H1 (cell line): ENCODE measurements around the gene GLI1. TPM values are rescaled to one million over a fixed set of nuclear protein-coding genes. Genes with fewer than 3 reads are reported as not detected.

Experiments used
- CTCF ChIA-PET: fragments of 300-600 bp; sonication (Branson Sonifier 250); formaldehyde crosslinking; loops from one replicate; lab custom pipeline; 2021; ENCODE audit not compliant: partially characterized antibody; lab: Charles Lee
- POLR2A ChIA-PET: fragments of 300-600 bp; sonication (Branson Sonifier 250); formaldehyde crosslinking; loops from one replicate; lab custom pipeline; 2021; ENCODE audit warnings: inconsistent platforms; ENCODE audit not compliant: partially characterized antibody; lab: Charles Lee
- DNase-seq, 2 experiments: peaks; one replicate each; pipeline versions ENCODE4 v3.0.0 to v3.0.0-alpha.2; 2010 to 2022; ENCODE audit warnings: low spot score in 2 of 2, low read depth in 1 of 2, mixed read lengths in 1 of 2
- FAIRE-seq: peaks from 2 replicates; lab custom pipeline; 2011; peaks lifted over from hg19 to GRCh38; lab: Jason Lieb, UNC
- H2AFZ ChIP-seq: 2 replicates; pipeline ENCODE4 v1.8.1; 2012; ENCODE audit warnings: low read length, inconsistent platforms
- H2AK5ac ChIP-seq: 2 replicates; pipeline ENCODE4 v1.6.1; 2013; ENCODE audit warnings: low read depth, low read length
- H2BK120ac ChIP-seq: replicated peaks from 2 replicates; pipeline ENCODE3; 2013; ENCODE audit warnings: low read depth, low read length, inconsistent platforms
- H2BK12ac ChIP-seq: 2 replicates; pipeline ENCODE4 v1.6.1; 2013; ENCODE audit warnings: low read depth, low read length
- H2BK15ac ChIP-seq: 2 replicates; pipeline ENCODE4 v1.6.1; 2013; ENCODE audit warnings: low read length
- H2BK20ac ChIP-seq: 2 replicates; pipeline ENCODE4 v1.6.1; 2013; ENCODE audit warnings: low read length
- H2BK5ac ChIP-seq: 2 replicates; pipeline ENCODE4 v1.6.1; 2013; ENCODE audit warnings: low read depth, low read length
- H3K14ac ChIP-seq: 2 replicates; pipeline ENCODE4 v1.6.1; 2013; ENCODE audit warnings: inconsistent platforms; ENCODE audit not compliant: insufficient read length
- H3K18ac ChIP-seq: 2 replicates; pipeline ENCODE4 v1.6.1; 2013; ENCODE audit warnings: low read length; ENCODE audit errors: extremely low read depth
- H3K23ac ChIP-seq: 2 replicates; pipeline ENCODE4 v1.6.1; 2013; ENCODE audit warnings: inconsistent platforms; ENCODE audit not compliant: insufficient read length
- H3K23me2 ChIP-seq: 2 replicates; pipeline ENCODE4 v1.6.1; 2013; ENCODE audit warnings: low read depth, low read length
- H3K27ac ChIP-seq: 2 replicates; pipeline ENCODE4 v1.6.1; 2011; ENCODE audit warnings: low read depth, low read length, inconsistent platforms
- H3K27me3 ChIP-seq, 4 experiments: replicated peaks in 1 of 4; 1 replicate in 1 of 4; 2 replicates in 3 of 4; pipeline versions ENCODE4 v1.6.1 to v1.8.1; 2011 to 2013; ENCODE audit warnings: low read length in 3 of 4, mild to moderate bottlenecking in 3 of 4, inconsistent platforms in 2 of 4, mixed read lengths in 2 of 4, moderate library complexity in 1 of 4; ENCODE audit not compliant: control insufficient read depth in 3 of 4, insufficient read depth in 3 of 4; ENCODE audit errors: extremely low read depth in 1 of 4
- H3K36me3 ChIP-seq, 4 experiments: 2 replicates each; pipeline versions ENCODE4 v1.6.1 to v1.8.1; 2011 to 2013; ENCODE audit warnings: mild to moderate bottlenecking in 4 of 4, low read length in 3 of 4, moderate library complexity in 2 of 4, control low read depth in 1 of 4, inconsistent platforms in 1 of 4; ENCODE audit not compliant: insufficient read depth in 4 of 4, control insufficient read depth in 2 of 4
- H3K4ac ChIP-seq: replicated peaks from 2 replicates; pipeline ENCODE3; 2013; ENCODE audit warnings: low read length, low read depth, mixed read lengths, inconsistent platforms; ENCODE audit not compliant: insufficient read length
- H3K4me1 ChIP-seq, 4 experiments: replicated peaks in 1 of 4; 1 replicate in 1 of 4; 2 replicates in 3 of 4; pipeline versions ENCODE4 v1.6.1 to v1.8.1; 2011 to 2013; ENCODE audit warnings: low read length in 3 of 4, inconsistent platforms in 2 of 4, mixed read lengths in 1 of 4; ENCODE audit not compliant: insufficient read depth in 4 of 4, control insufficient read depth in 3 of 4
- H3K4me2 ChIP-seq, 2 experiments: 2 replicates each; pipeline versions ENCODE4 v1.6.1 to v1.8.1; 2011 to 2013; ENCODE audit warnings: low read depth in 2 of 2, low read length in 2 of 2, control low read depth in 1 of 2, inconsistent platforms in 1 of 2, mild to moderate bottlenecking in 1 of 2; ENCODE audit not compliant: insufficient read depth in 1 of 2
- H3K4me3 ChIP-seq, 4 experiments: fragments of 200-600, 300-600 bp in 1 of 4; sonication (generic), shearing (Covaris generic), sonication (Bioruptor Twin) in 1 of 4; 2 replicates each; pipeline versions ENCODE4 v1.5.1 to v1.8.1; 2011 to 2016; ENCODE audit warnings: low read length in 4 of 4, low read depth in 3 of 4, control low read depth in 2 of 4, inconsistent platforms in 2 of 4, mild to moderate bottlenecking in 2 of 4, mixed read lengths in 1 of 4, moderate library complexity in 1 of 4; ENCODE audit not compliant: insufficient read depth in 2 of 4; ENCODE audit errors: extremely low read depth in 1 of 4
- H3K56ac ChIP-seq: replicated peaks from 2 replicates; pipeline ENCODE3; 2013; ENCODE audit warnings: low read depth, mild to moderate bottlenecking, mixed read lengths, low read length, inconsistent platforms; ENCODE audit not compliant: insufficient read length
- H3K79me1 ChIP-seq: 2 replicates; pipeline ENCODE4 v1.6.1; 2013; ENCODE audit warnings: low read depth, low read length, control low read depth
- H3K79me2 ChIP-seq, 2 experiments: 2 replicates each; pipeline versions ENCODE4 v1.6.1 to v1.8.1; 2012 to 2013; ENCODE audit warnings: low read length in 2 of 2, mild to moderate bottlenecking in 2 of 2, inconsistent platforms in 1 of 2; ENCODE audit not compliant: insufficient read depth in 2 of 2, control insufficient read depth in 1 of 2
- H3K9ac ChIP-seq, 4 experiments: replicated peaks in 1 of 4; 1 replicate in 1 of 4; 2 replicates in 3 of 4; pipeline versions ENCODE4 v1.6.1 to v1.8.1; 2011 to 2013; ENCODE audit warnings: low read depth in 3 of 4, low read length in 3 of 4, control low read depth in 2 of 4, mild to moderate bottlenecking in 2 of 4, moderate library complexity in 2 of 4, inconsistent platforms in 1 of 4; ENCODE audit errors: extremely low read depth in 1 of 4
- H3K9me3 ChIP-seq, 2 experiments: 2 replicates each; pipeline versions ENCODE4 v1.6.1 to v1.8.1; 2012 to 2013; ENCODE audit warnings: mild to moderate bottlenecking in 2 of 2, moderate library complexity in 2 of 2, control low read depth in 1 of 2, inconsistent platforms in 1 of 2, low read depth in 1 of 2, low read length in 1 of 2, mixed read lengths in 1 of 2; ENCODE audit not compliant: insufficient read depth in 2 of 2
- H4K20me1 ChIP-seq, 2 experiments: replicated peaks in 1 of 2; 2 replicates each; pipeline versions ENCODE3 to v1.8.1; 2011 to 2013; ENCODE audit warnings: inconsistent platforms in 2 of 2, low read length in 2 of 2, mild to moderate bottlenecking in 1 of 2; ENCODE audit not compliant: insufficient read depth in 2 of 2, control insufficient read depth in 1 of 2
- H4K5ac ChIP-seq: 2 replicates; pipeline ENCODE4 v1.6.1; 2013; ENCODE audit warnings: low read length, low read depth, mixed read lengths, inconsistent platforms; ENCODE audit not compliant: insufficient read length
- H4K8ac ChIP-seq: 2 replicates; pipeline ENCODE4 v1.8.0; 2013; ENCODE audit warnings: mild to moderate bottlenecking, moderate library complexity, low read length, inconsistent platforms; ENCODE audit not compliant: insufficient read depth; ENCODE audit errors: extremely low read depth
- H4K91ac ChIP-seq: replicated peaks from 2 replicates; pipeline ENCODE3; 2013; ENCODE audit warnings: low read length, mixed read lengths, inconsistent platforms; ENCODE audit not compliant: insufficient read length
- ASH2L ChIP-seq: fragments of 200-600, 300-600 bp; sonication (generic); IDR thresholded peaks from one replicate; pipeline ENCODE4 v1.7.1; 2017; ENCODE audit warnings: low read length
- HDAC2 ChIP-seq, 2 experiments: fragments of 300-600 bp in 1 of 2; sonication (generic) in 1 of 2; IDR thresholded peaks; 2 replicates each; pipeline ENCODE4 v1.6.1; 2011 to 2012; ENCODE audit warnings: low read depth in 2 of 2, low read length in 2 of 2, mild to moderate bottlenecking in 2 of 2, moderate library complexity in 2 of 2, borderline replicate concordance in 1 of 2, inconsistent platforms in 1 of 2
- JUN ChIP-seq: IDR thresholded peaks from 2 replicates; pipeline ENCODE4 v1.6.1; 2011; ENCODE audit warnings: low read depth, mild to moderate bottlenecking, improper control_type of control experiment, low read length
- MAX ChIP-seq: IDR thresholded peaks from 2 replicates; pipeline ENCODE4 v1.6.1; 2012; ENCODE audit warnings: inconsistent platforms
- SAP30 ChIP-seq: fragments of 300-600 bp; sonication (generic); IDR thresholded peaks from 2 replicates; pipeline ENCODE4 v1.7.1; 2012; ENCODE audit warnings: low read length, moderate library complexity, mild to moderate bottlenecking, inconsistent platforms; ENCODE audit not compliant: insufficient read depth, insufficient replicate concordance
- SIX5 ChIP-seq: IDR thresholded peaks from 2 replicates; pipeline ENCODE4 v1.6.1; 2011; ENCODE audit warnings: mild to moderate bottlenecking, low read depth, low read length
- SRF ChIP-seq: IDR thresholded peaks from 2 replicates; pipeline ENCODE4 v1.6.1; 2011; ENCODE audit warnings: mild to moderate bottlenecking, low read depth, low read length, moderate library complexity
- WGBS, 2 experiments: shearing (Covaris generic) in 1 of 2; methylation state at CpG; one replicate each; pipeline versions ENCODE4 v1.1.6 to v1.1.7; 2013 to 2015; ENCODE audit warnings: low lambda C conversion rate in 2 of 2, mixed read lengths in 2 of 2, inconsistent platforms in 1 of 2, low coverage in 1 of 2, missing lambda C conversion rate in 1 of 2; ENCODE audit not compliant: insufficient replicate concordance in 2 of 2, insufficient coverage in 1 of 2, insufficient read length in 1 of 2; ENCODE audit errors: extremely low coverage in 1 of 2, missing lambda C conversion rate in 1 of 2; 5-methylcytosine and 5-hydroxymethylcytosine counted together
- polyA plus RNA-seq, 7 experiments: library from polyadenylated mRNA; depleted of rRNA in 3 of 7; stranded (reverse) in 5 of 7; unstranded in 2 of 7; fragments of >200 nt in 5 of 7; fragments of 200-250 nt in 2 of 7; gene quantifications; 1 replicate in 5 of 7; 2 replicates in 1 of 7; 4 replicates in 1 of 7; pipeline versions ENCODE4 v1.2.1 to v1.2.3, GENCODE V29; 2011 to 2013; ENCODE audit warnings: missing spikeins in 2 of 7, mixed read lengths in 2 of 7
- total RNA-seq: library from RNA; stranded (reverse); fragmentation: NEBNext Ultra II Directional; extraction: Animal tissue kit (Norgen Biotek cat#: 25700); gene quantifications from 2 replicates; pipeline ENCODE4 v1.2.1, GENCODE V29; 2021

Gene GLI1
- total and polyA plus RNA-seq, 2 of the 8 experiments (the other 6 are each of a cell fraction or from before 2014, with no cell fraction given) = 23.5 to 25.3 TPM

GRCh38 chr12:57465030-57465746, 5.6 kb downstream of the GLI1 start:
- no peak overlapping the region for H3K4me2 ChIP-seq
- FAIRE-seq (no peak), DNase-seq (no peak)
- TF ChIP-seq SIX5 (no peak), SRF (no peak), ASH2L (no peak), HDAC2 (IDR thresholded peaks at IDR 0.05; ENCODE audit: borderline replicate concordance in 1 of 2, low read depth in 2 of 2, low read length in 2 of 2) (no peak), JUN (no peak), SAP30 (no peak), MAX (no peak)
- no peak overlapping the region for H3K27ac ChIP-seq
- no peak overlapping the region for H2BK12ac ChIP-seq
- 90% methylated on average over 6 of the region's 6 CpGs; no CpG with 5 or more reads in 1 of the 2 experiments for WGBS, 2 experiments
- POLR2A ChIA-PET = interaction anchor here (0.8 to 4.8 kb wide), 2 partner anchors 10 to 223 kb away, joined by 4 to 25 read pairs; partner anchors contain the start of gene INHBE
- H3K14ac ChIP-seq = no peak overlapping the region
- no peaks in the 10 kb centered on the region for H3K27me3 ChIP-seq
- no peak overlapping the region for H4K91ac ChIP-seq
- H4K8ac ChIP-seq = no peak overlapping the region
- H3K18ac ChIP-seq = no peak overlapping the region
- H3K4me1 ChIP-seq = peaks cover 0 to 4% (median 0%) of the 10 kb centered on the region in 4 experiments; a peak in 1 of 7 replicates
- peaks cover 0 to 3% of the 10 kb centered on the region in 2 experiments; a peak in 1 of 4 replicates for H3K79me2 ChIP-seq
- no peak overlapping the region for H3K4ac ChIP-seq
- no peak overlapping the region for H2BK15ac ChIP-seq
- CTCF ChIA-PET = interaction anchor here (1.0 to 18.5 kb wide), 5 partner anchors 9 to 218 kb away, joined by 3 to 441 read pairs (median 4); partner anchors contain the start of genes ARHGAP9, INHBE and MARS1
- H2AFZ ChIP-seq = no peak overlapping the region
- peaks cover 0 to 11% (median 4%) of the 10 kb centered on the region in 4 experiments; a peak in 5 of 8 replicates for H3K36me3 ChIP-seq
- no peak overlapping the region for H2AK5ac ChIP-seq
- no peaks in the 10 kb centered on the region for H3K79me1 ChIP-seq
- no peak overlapping the region for H3K4me3 ChIP-seq
- no peaks in the 10 kb centered on the region for H3K9me3 ChIP-seq
- no peak overlapping the region for H2BK5ac ChIP-seq
- H3K56ac ChIP-seq = no peak overlapping the region
- peaks cover 4% of the 10 kb centered on the region; the same call in 1 of the 2 replicates for H3K23me2 ChIP-seq
- H3K9ac ChIP-seq = no peak overlapping the region
- H4K20me1 ChIP-seq = peaks cover 0 to 2% of the 10 kb centered on the region in 2 experiments
- no peak overlapping the region for H4K5ac ChIP-seq
- H2BK20ac ChIP-seq = no peak overlapping the region
- no peak overlapping the region for H2BK120ac ChIP-seq
- no peak overlapping the region for H3K23ac ChIP-seq
